Fibroblast of lung (primary cell): ENCODE data around the gene AQP5.

Experiments used
- EZH2 ChIP-seq: IDR thresholded peaks from 2 replicates; pipeline ENCODE4 v1.5.1; 2012; ENCODE audit warnings: low read length, control low read depth, mild to moderate bottlenecking; ENCODE audit errors: missing control alignments
- TF ChIP-seq, protein P1 (sequence below), 2 donors: IDR thresholded peaks in 1 of 2; conservative IDR thresholded peaks in 1 of 2; 1 replicate in 1 of 2; 2 replicates in 1 of 2; pipeline ENCODE4 v1.5.1; 2011 to 2012; ENCODE audit warnings: low read length in 2 of 2, control low read depth in 1 of 2, inconsistent platforms in 1 of 2, low read depth in 1 of 2, mild to moderate bottlenecking in 1 of 2

DNA sequence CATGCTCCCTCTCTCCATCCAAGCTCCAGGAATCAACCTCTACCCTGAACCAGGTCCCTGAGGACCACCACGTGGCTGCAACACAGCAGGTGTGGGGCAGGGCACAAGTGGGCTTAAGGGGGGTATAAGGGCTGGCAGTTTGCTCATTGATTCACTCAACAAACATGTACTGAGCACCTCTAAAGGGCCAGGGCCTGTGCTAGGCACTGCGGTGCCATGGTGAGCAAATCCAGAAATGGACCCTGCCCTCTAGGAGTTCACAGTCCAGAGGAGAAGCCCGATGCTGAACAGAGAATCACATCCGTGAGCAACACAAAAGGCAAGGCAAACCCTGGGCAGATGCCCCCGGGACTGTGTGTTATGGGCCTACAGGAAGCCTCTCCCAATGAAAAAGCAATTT, 17.6 kb upstream of the AQP5 start:
- TF ChIP-seq, protein P1, sequence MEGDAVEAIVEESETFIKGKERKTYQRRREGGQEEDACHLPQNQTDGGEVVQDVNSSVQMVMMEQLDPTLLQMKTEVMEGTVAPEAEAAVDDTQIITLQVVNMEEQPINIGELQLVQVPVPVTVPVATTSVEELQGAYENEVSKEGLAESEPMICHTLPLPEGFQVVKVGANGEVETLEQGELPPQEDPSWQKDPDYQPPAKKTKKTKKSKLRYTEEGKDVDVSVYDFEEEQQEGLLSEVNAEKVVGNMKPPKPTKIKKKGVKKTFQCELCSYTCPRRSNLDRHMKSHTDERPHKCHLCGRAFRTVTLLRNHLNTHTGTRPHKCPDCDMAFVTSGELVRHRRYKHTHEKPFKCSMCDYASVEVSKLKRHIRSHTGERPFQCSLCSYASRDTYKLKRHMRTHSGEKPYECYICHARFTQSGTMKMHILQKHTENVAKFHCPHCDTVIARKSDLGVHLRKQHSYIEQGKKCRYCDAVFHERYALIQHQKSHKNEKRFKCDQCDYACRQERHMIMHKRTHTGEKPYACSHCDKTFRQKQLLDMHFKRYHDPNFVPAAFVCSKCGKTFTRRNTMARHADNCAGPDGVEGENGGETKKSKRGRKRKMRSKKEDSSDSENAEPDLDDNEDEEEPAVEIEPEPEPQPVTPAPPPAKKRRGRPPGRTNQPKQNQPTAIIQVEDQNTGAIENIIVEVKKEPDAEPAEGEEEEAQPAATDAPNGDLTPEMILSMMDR (conservative IDR thresholded peaks at IDR 0.05 in 1 of 2, IDR thresholded peaks at IDR 0.05 in 1 of 2; ENCODE audit: low read depth in 1 of 2, low read length in 2 of 2): no peak
- TF ChIP-seq EZH2: no peak
